Psoas muscle (tissue), 8 donors: ENCODE measurements around the gene RPS15. TPM values are rescaled to one million over a fixed set of nuclear protein-coding genes. Genes with fewer than 3 reads are reported as not detected.

ENCODE experiments used
- ATAC-seq, 4 donors: fragments of 200-7000 bp; cut with Tn5 transposase; one replicate each; pipeline ENCODE4 v1.9.1; 2020; ENCODE audit warnings: moderate library complexity in 3 of 4, mild to moderate bottlenecking in 2 of 4
- DNase-seq, 2 donors: peaks; one replicate each; pipeline ENCODE4 v3.0.0-alpha.2; 2020
- H3K27ac ChIP-seq: fragments of 200-600 bp; one replicate; pipeline ENCODE4 v1.8.0; 2022
- H3K27me3 ChIP-seq, 3 donors: fragments of 200-600 bp in 1 of 3; one replicate each; pipeline versions ENCODE4 v1.6.1 to v1.8.0; 2013 to 2022; ENCODE audit warnings: low read length in 2 of 3, mild to moderate bottlenecking in 2 of 3, moderate library complexity in 1 of 3; ENCODE audit not compliant: insufficient read depth in 3 of 3
- H3K36me3 ChIP-seq, 2 donors: fragments of 200-600 bp in 1 of 2; one replicate each; pipeline versions ENCODE4 v1.6.1 to v1.8.0; 2013 to 2022; ENCODE audit warnings: low read depth in 1 of 2, mild to moderate bottlenecking in 1 of 2, moderate library complexity in 1 of 2; ENCODE audit not compliant: insufficient read depth in 1 of 2
- H3K4me1 ChIP-seq: fragments of 200-600 bp; one replicate; pipeline ENCODE4 v1.8.0; 2022
- H3K4me3 ChIP-seq: fragments of 200-600 bp; one replicate; pipeline ENCODE4 v1.8.0; 2022; ENCODE audit warnings: mild to moderate bottlenecking
- H3K9me3 ChIP-seq: fragments of 200-600 bp; one replicate; pipeline ENCODE4 v1.8.0; 2022
- WGBS, 3 donors: extraction: QIAGEN DNeasy Blood & Tissue Kit; methylation state at CpG; one replicate each; pipeline versions ENCODE4 v1.1.6 to v1.1.7; 2013; 5-methylcytosine and 5-hydroxymethylcytosine counted together
- intact Hi-C, 2 donors: fragments of 100-400 bp; cut with DNase I; formaldehyde crosslinking; loops; one replicate each; pipeline versions ENCODE4 v1.11.0 to v1.14.2; 2022
- polyA plus RNA-seq, 3 donors: library from polyadenylated mRNA; stranded (reverse); fragments of 200-250 nt; gene quantifications; one replicate each; pipeline ENCODE4 v1.2.3, GENCODE V29; 2013
- total RNA-seq, 4 donors: library from RNA; stranded (reverse); fragmentation: NEBNext Ultra II Directional in 2 of 4; extraction: Animal tissue kit (Norgen Biotek cat#: 25700) in 2 of 4; gene quantifications; one replicate each; pipeline versions ENCODE4 v1.2.1 to v1.2.4, GENCODE V29; 2021 to 2023
- TF ChIP-seq, protein P1 (sequence below): fragments of 200-600 bp; IDR thresholded peaks from one replicate; pipeline ENCODE4 v1.8.0; 2022; ENCODE audit warnings: antibody characterized with exemption
- donor health status: healthy with polysubstance abuse.
- donor health status: DM: no; HTN: no; CAD: no; lungs with moderate emphysema.
- donor health status: Bipolar disorder and iron deficiency.
- donor health status: healthy.
- donor health status: DM: yes; HTN: yes; CAD: no.
- donor health status: DM: no; HTN: no; CAD: no.
- donor health status: DM: no; HTN: no; CAD: no.
- donor health status: DM: yes; HTN: yes; CAD: no.

Gene RPS15
- total and polyA plus RNA-seq, 7 donors = 697 to 4,077 (median 992) TPM

DNA sequence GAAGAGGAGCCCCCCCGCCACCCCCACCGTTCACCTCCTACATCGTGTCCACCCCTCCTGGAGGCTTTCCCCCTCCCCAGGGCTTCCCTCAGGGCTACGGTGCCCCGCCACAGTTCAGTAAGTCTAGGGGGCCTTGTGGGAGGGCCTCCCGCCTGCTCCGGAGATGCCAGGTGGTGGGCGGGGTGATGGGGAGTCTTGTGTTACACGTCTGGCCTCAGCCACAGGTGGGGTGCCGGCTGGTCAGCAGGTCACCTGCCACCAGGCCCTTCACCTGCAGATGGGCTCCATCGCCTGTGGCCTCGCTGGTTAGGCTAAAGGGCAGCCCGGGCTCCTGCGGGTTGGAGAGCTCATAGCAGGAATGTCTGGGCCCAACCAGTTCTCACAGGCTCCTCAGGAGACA, 8.0 kb upstream of the RPS15 start:
- TF ChIP-seq, protein P1, sequence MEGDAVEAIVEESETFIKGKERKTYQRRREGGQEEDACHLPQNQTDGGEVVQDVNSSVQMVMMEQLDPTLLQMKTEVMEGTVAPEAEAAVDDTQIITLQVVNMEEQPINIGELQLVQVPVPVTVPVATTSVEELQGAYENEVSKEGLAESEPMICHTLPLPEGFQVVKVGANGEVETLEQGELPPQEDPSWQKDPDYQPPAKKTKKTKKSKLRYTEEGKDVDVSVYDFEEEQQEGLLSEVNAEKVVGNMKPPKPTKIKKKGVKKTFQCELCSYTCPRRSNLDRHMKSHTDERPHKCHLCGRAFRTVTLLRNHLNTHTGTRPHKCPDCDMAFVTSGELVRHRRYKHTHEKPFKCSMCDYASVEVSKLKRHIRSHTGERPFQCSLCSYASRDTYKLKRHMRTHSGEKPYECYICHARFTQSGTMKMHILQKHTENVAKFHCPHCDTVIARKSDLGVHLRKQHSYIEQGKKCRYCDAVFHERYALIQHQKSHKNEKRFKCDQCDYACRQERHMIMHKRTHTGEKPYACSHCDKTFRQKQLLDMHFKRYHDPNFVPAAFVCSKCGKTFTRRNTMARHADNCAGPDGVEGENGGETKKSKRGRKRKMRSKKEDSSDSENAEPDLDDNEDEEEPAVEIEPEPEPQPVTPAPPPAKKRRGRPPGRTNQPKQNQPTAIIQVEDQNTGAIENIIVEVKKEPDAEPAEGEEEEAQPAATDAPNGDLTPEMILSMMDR = no peak
- Histone ChIP-seq H3K27ac (no peak overlapping the region), H3K4me1 (no peaks in the 10 kb centered on the region), H3K4me3 (no peak overlapping the region), H3K9me3 (no peaks in the 10 kb centered on the region), H3K36me3 (peaks cover 14 to 100% of the 10 kb centered on the region in 2 donors), H3K27me3 (no peaks in the 10 kb centered on the region)
- intact Hi-C loops = no loop called here
- ATAC-seq (no peak), DNase-seq (no peak)
- WGBS, 3 donors = 81 to 86% (median 81%) methylated on average over 12 to 14 of the region's 14 CpGs

DNA sequence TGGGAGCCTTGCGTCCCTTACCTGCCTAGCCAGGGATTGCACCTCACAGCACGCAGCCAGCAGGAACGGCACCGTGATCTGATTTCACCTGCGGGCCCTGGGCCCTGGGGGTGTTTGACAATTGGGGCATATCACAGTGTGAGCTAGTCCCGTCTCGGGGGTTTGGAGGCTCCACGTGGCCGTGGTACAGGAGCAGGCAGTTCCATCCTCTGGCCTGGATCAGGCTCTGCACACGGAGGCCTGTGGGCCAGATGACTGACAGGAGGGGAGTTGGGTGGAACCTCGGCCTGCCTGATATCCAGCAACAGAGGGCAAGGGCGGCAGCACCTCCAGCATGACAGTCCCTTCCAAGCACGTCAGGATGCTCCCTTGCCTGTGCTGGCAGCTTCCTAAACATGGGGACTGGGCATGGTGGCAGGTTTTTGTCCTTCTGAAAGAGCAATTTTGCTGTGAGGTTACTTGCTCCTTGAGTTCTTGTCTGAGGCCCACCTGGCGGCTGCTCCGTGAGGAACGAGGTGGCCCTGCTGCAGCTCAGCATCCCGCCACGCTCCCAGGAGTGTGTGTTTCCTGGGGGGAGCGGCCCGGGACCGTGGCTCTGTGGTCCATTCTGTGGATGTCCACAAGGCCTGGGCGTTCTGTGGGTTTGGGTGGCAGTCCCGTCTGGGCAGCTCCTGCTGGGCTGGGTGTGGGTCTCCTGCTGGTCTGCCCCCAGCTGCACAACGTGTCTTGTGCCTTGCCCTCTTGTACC, 6.3 kb upstream of the RPS15 start:
- H3K36me3 ChIP-seq = peaks cover 10 to 89% of the 10 kb centered on the region in 2 donors
- ATAC-seq = no peak
- TF ChIP-seq, protein P1 = no peak
- WGBS, 3 donors = 86 to 91% (median 88%) methylated on average over 24 of the region's 24 CpGs
- intact Hi-C loops = no loop called here
- H3K4me3 ChIP-seq = no peak overlapping the region
- no peaks in the 10 kb centered on the region for H3K9me3 ChIP-seq
- H3K27ac ChIP-seq = no peak overlapping the region
- H3K27me3 ChIP-seq = no peaks in the 10 kb centered on the region
- H3K4me1 ChIP-seq = peaks cover 8% of the 10 kb centered on the region
- DNase-seq = no peak

DNA sequence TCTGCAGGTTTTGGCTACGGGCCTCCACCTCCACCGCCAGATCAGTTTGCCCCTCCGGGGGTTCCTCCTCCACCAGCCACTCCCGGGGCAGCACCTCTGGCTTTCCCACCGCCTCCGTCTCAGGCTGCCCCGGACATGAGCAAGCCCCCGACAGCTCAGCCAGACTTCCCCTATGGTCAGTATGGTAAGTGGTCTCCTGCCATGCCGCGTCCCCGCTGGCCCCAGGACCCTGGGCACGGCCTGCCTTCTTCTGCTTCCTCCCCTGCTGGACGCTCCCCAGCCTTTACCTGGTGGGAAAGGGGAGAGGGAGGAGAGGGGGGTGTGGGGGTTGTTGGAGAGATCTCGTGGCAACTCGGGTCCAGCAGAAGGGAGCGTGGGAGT, 5.7 kb upstream of the RPS15 start:
- DNase-seq (no peak), ATAC-seq (no peak)
- no peak overlapping the region for H3K27ac ChIP-seq
- no peak overlapping the region for H3K4me3 ChIP-seq
- TF ChIP-seq, protein P1 = no peak
- H3K36me3 ChIP-seq = peaks cover 10 to 84% of the 10 kb centered on the region in 2 donors
- peaks cover 14% of the 10 kb centered on the region for H3K4me1 ChIP-seq
- WGBS, 3 donors = 89 to 92% (median 90%) methylated on average over 16 of the region's 16 CpGs
- intact Hi-C loops = no loop called here
- no peaks in the 10 kb centered on the region for H3K27me3 ChIP-seq
- H3K9me3 ChIP-seq = no peaks in the 10 kb centered on the region

DNA sequence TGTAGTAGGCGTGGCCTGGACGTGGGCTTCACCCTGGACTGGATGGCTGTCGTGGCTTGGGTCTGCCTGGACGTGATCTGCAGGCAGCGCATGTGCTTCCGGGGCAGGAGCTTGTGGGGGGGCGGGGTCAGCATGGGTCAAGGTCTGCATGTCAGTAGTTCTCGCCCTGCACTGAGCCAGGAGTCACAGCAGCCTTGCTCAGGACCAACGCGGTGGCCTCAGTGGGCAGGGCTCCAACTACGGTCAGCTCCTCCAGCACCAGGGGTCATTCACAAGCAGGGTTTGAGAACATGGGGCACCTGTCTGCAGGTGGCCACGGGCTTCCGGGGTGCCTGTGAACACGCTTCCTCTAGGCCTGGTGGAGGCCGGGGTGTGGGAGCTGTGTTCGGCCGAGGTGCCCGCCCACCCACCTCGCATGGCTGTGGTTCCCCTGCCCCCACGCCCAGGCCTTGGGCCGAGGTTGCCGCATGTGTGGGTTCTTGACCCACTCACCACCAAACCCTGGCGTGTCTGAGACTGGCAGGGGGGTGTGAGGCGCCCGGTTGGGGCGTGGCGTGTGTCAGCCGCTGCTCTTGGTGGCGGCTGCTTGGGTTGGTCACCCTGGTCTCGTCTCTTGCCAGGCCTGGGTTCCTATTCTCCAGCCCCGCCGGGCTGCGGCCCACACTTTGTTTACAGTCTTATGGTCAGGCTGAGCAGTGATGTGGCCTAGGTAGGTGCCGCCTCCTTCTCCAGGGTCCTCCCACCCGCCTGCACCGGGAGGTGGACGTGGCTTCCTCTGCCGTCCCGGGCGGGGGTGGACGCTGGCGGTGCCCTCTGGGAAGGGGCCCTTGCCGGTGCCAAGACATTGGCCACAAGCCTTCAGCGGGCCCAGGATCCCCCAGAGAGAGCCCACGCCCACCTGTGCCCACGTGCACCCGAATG, 4.8 kb upstream of the RPS15 start:
- Histone ChIP-seq H3K4me1 (peaks cover 20% of the 10 kb centered on the region), H3K27me3 (no peaks in the 10 kb centered on the region), H3K4me3 (no peak overlapping the region), H3K27ac (no peak overlapping the region), H3K36me3 (peaks cover 10 to 75% of the 10 kb centered on the region in 2 donors), H3K9me3 (no peaks in the 10 kb centered on the region)
- ATAC-seq (no peak), DNase-seq (no peak)
- 82 to 88% (median 86%) methylated on average over 41 to 47 of the region's 47 CpGs for WGBS, 3 donors
- intact Hi-C loops = no loop called here
- TF ChIP-seq, protein P1 = no peak
